NCI-H226 (cell line): ENCODE results near the gene TDRD3.

Source experiments
- DNase-seq: peaks from one replicate; pipeline ENCODE4 v3.0.0-alpha.2; 2015

The TDRD3 gene

GRCh38 chr13:60463787-60464186 lies 66.8 kb downstream of the TDRD3 start:
- DNase-seq, result no peak

GRCh38 chr13:60467098-60467497 lies 70.1 kb downstream of the TDRD3 start:
- DNase-seq, result no peak

- DNase-seq, result no peak
These were observed 82.3 kb downstream of the TDRD3 start for GRCh38 chr13:60479273-60479672.

GRCh38 chr13:60482012-60482411 lies 85.0 kb downstream of the TDRD3 start:
- DNase-seq, result no peak

- no peak for DNase-seq
These were observed 87.8 kb downstream of the TDRD3 start for GRCh38 chr13:60484865-60485264.

- DNase-seq, result no peak
These were observed 94.5 kb downstream of the TDRD3 start for GRCh38 chr13:60491531-60491930.

- DNase-seq, result no peak
These were observed 95.2 kb downstream of the TDRD3 start for GRCh38 chr13:60492187-60492586.

GRCh38 chr13:60494296-60494695 lies 97.3 kb downstream of the TDRD3 start:
- no peak for DNase-seq

- DNase-seq, result no peak
These were observed 104.2 kb downstream of the TDRD3 start for GRCh38 chr13:60501236-60501635.

GRCh38 chr13:60509601-60510386 lies 112.8 kb downstream of the TDRD3 start:
- no peak for DNase-seq

GRCh38 chr13:60511637-60512036 lies 114.6 kb downstream of the TDRD3 start:
- no peak for DNase-seq

GRCh38 chr13:60514891-60515290 lies 117.9 kb downstream of the TDRD3 start:
- no peak for DNase-seq

- no peak for DNase-seq
These were observed 122.5 kb downstream of the TDRD3 start for GRCh38 chr13:60519496-60519895.

GRCh38 chr13:60520902-60521569 lies 124.0 kb downstream of the TDRD3 start:
- no peak for DNase-seq

- no peak for DNase-seq
These were observed 141.5 kb downstream of the TDRD3 start for GRCh38 chr13:60538566-60538965.

GRCh38 chr13:60540276-60540675 lies 143.3 kb downstream of the TDRD3 start:
- no peak for DNase-seq

- DNase-seq, result no peak
These were observed 165.2 kb downstream of the TDRD3 start for GRCh38 chr13:60562096-60562780.

GRCh38 chr13:60571571-60571970 lies 174.6 kb downstream of the TDRD3 start:
- no peak for DNase-seq

- DNase-seq, result peak; percentile 9
These were observed 175.2 kb downstream of the TDRD3 start for GRCh38 chr13:60572003-60572798.

- no peak for DNase-seq
These were observed 175.8 kb downstream of the TDRD3 start for GRCh38 chr13:60572855-60573254.

GRCh38 chr13:60574735-60575134 lies 177.7 kb downstream of the TDRD3 start:
- DNase-seq, result no peak

- no peak for DNase-seq
These were observed 178.1 kb downstream of the TDRD3 start for GRCh38 chr13:60575142-60575541.

GRCh38 chr13:60577761-60578160 lies 180.7 kb downstream of the TDRD3 start:
- no peak for DNase-seq
